GM10847 (cell line): ENCODE results near the gene MAP4K3.

Experiments used
- POLR2A ChIP-seq: IDR thresholded peaks from 2 replicates; pipeline ENCODE4 v1.6.1; 2011; ENCODE audit not compliant: insufficient read length; ENCODE audit errors: extremely low read depth

The MAP4K3 gene

GRCh38 chr2:39464864-39465263, 27.8 kb upstream of the MAP4K3 start:
- TF ChIP-seq POLR2A = no peak

- no peak for TF ChIP-seq POLR2A
These were observed 18.7 kb upstream of the MAP4K3 start for GRCh38 chr2:39455826-39456225.

- no peak for TF ChIP-seq POLR2A
These were observed 15.3 kb upstream of the MAP4K3 start for GRCh38 chr2:39452396-39452795.

GRCh38 chr2:39451954-39452353, 14.9 kb upstream of the MAP4K3 start:
- TF ChIP-seq POLR2A = no peak

GRCh38 chr2:39448169-39448502, 11.1 kb upstream of the MAP4K3 start:
- TF ChIP-seq POLR2A = no peak

GRCh38 chr2:39447266-39448168, 10.4 kb upstream of the MAP4K3 start:
- no peak for TF ChIP-seq POLR2A

GRCh38 chr2:39445934-39446333, 8.8 kb upstream of the MAP4K3 start:
- TF ChIP-seq POLR2A = no peak

- TF ChIP-seq POLR2A = no peak
These were observed 5.9 kb upstream of the MAP4K3 start for GRCh38 chr2:39443009-39443408.

- TF ChIP-seq POLR2A = no peak
These were observed 624 bp upstream of the MAP4K3 start for GRCh38 chr2:39437522-39438296.

- no peak for TF ChIP-seq POLR2A
These were observed 1.1 kb downstream of the MAP4K3 start for GRCh38 chr2:39435741-39436591.

GRCh38 chr2:39435234-39435633, 1.9 kb downstream of the MAP4K3 start:
- TF ChIP-seq POLR2A = no peak

GRCh38 chr2:39434233-39434897, 2.7 kb downstream of the MAP4K3 start:
- no peak for TF ChIP-seq POLR2A

- TF ChIP-seq POLR2A = no peak
These were observed 3.4 kb downstream of the MAP4K3 start for GRCh38 chr2:39433586-39434195.

GRCh38 chr2:39432701-39433100, 4.4 kb downstream of the MAP4K3 start:
- TF ChIP-seq POLR2A = no peak
